ENCODE results near the gene INHBA.

Gene INHBA

DNA sequence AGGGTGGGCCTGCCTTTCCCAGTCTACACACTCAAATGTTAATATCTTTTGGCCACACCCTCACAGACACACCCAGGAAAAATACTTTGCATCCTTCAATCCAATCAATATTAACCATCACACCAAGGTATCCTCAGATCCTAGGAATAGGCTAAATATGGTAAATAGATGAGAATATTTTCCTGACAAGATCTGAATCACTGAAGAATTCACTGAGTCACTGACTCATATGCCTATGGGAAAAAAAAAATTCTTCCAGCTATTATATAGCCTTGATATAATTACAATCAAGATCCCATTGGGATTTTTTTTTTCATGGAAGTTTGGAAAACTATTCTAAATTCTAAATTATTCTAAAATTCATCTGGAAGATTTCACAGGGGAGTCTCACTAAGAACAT lies 65.8 kb downstream of the INHBA start:
- TF ChIP-seq CTCF (conservative IDR thresholded peaks at IDR 0.05; ENCODE audit: low read length) (no peak), EZH2phosphoT487 (IDR thresholded peaks at IDR 0.05; ENCODE audit: borderline replicate concordance) (no peak)
- Histone ChIP-seq H3K9me3 (ENCODE audit: insufficient read depth, low read depth, low read length) (no peaks in the 10 kb centered on the region), H3F3A (ENCODE audit: low read depth) (no peaks in the 10 kb centered on the region), H2AFZ (ENCODE audit: low read length) (no peak overlapping the region), H3K4me3 (ENCODE audit: low read length, poor library complexity, severe bottlenecking) (no peak overlapping the region), H4K20me1 (ENCODE audit: insufficient read depth, low read length, poor library complexity, severe bottlenecking) (no peaks in the 10 kb centered on the region), H3K36me3 (ENCODE audit: insufficient read depth, low read length) (no peaks in the 10 kb centered on the region), H3K9ac (ENCODE audit: low read depth, low read length, poor library complexity, severe bottlenecking) (no peak overlapping the region), H3K4me1 (ENCODE audit: insufficient read depth, low read length, poor library complexity, severe bottlenecking) (no peaks in the 10 kb centered on the region), H3K79me2 (ENCODE audit: insufficient read depth, low read length) (no peaks in the 10 kb centered on the region), H3K27me3 (ENCODE audit: insufficient read depth, low read length, poor library complexity, severe bottlenecking) (no peaks in the 10 kb centered on the region), H3K4me2 (ENCODE audit: low read depth, low read length, poor library complexity, severe bottlenecking) (no peak overlapping the region), H3K9me2 (replicated peaks; ENCODE audit: low read depth, low read length) (no peaks in the 10 kb centered on the region)

All from Loucy (cell line).